Measurements from ENCODE around the gene C7orf57. TPM values are rescaled to one million over a fixed set of nuclear protein-coding genes. Genes with fewer than 3 reads are reported as not detected.
A peak's percentile ranks its signal among the peaks of the same experiment; 100 is the strongest.

Gene C7orf57
- total and polyA plus RNA-seq, 10 of the 15 experiments (the other 5 are each of a cell fraction or from before 2014, with no cell fraction given) = 0.04 to 0.21 (median 0.10) TPM; not detected in 5

GRCh38 chr7:48109848-48110663, 74.7 kb downstream of the C7orf57 start (continued):
- TF ChIP-seq ZNF687 (IDR thresholded peaks at IDR 0.05) = no peak
- no peak; the same call in 1 of the 2 replicates for TF ChIP-seq USF2 (IDR thresholded peaks at IDR 0.05; ENCODE audit: borderline replicate concordance, low read depth, low read length)
- no peak for TF ChIP-seq SIX5 (IDR thresholded peaks at IDR 0.05; ENCODE audit: low read depth, low read length, severe bottlenecking)
- TF ChIP-seq RFX5 (IDR thresholded peaks at IDR 0.05; ENCODE audit: low read depth, low read length) = no peak
- TF ChIP-seq USF1 (IDR thresholded peaks at IDR 0.05; ENCODE audit: borderline replicate concordance, extremely low read length, insufficient read depth, low read depth, low read length) = no peak
- no peak for TF ChIP-seq E2F8 (IDR thresholded peaks at IDR 0.05; ENCODE audit: low read depth, partially characterized antibody)
- no peak for TF ChIP-seq FOS (IDR thresholded peaks at IDR 0.05; ENCODE audit: borderline replicate concordance, extremely low read depth, insufficient read length)
- 0 out of 2 replicates have a peak, but pooled peaks have one; percentile 41 for TF ChIP-seq MXI1 (IDR thresholded peaks at IDR 0.05; ENCODE audit: low read depth, low read length)
- peak; percentile 29; the same call in 1 of the 2 replicates for TF ChIP-seq SMARCA5 (IDR thresholded peaks at IDR 0.05)
- TF ChIP-seq STAT1 (conservative IDR thresholded peaks at IDR 0.05) = no peak
- TF ChIP-seq ZNF207 (IDR thresholded peaks at IDR 0.05; ENCODE audit: borderline replicate concordance) = no peak
- no peak for TF ChIP-seq PAX5 (IDR thresholded peaks at IDR 0.05; ENCODE audit: borderline replicate concordance, low read depth, low read length)
- no peak for TF ChIP-seq NFIC (IDR thresholded peaks at IDR 0.05; ENCODE audit: low read depth, low read length)
- TF ChIP-seq RBBP5 (conservative IDR thresholded peaks at IDR 0.05) = no peak
- no peak for TF ChIP-seq PKNOX1 (IDR thresholded peaks at IDR 0.05)
- no peak for TF ChIP-seq EED (IDR thresholded peaks at IDR 0.05; ENCODE audit: low read depth)
- TF ChIP-seq HDAC2 (IDR thresholded peaks at IDR 0.05) = no peak
